GM18502 (cell line): ENCODE results near the gene MAGEF1.
"Not testable (repeated sequence)": the region's sequence is repeated elsewhere in the genome, so short reads cannot be mapped to it uniquely, and the experiment has no call there.

ENCODE experiments used
- ATAC-seq: cut with Tn5 transposase; IDR thresholded peaks from one replicate; pipeline ENCODE4 v1.9.1; 2021; ENCODE audit warnings: mild to moderate bottlenecking; ENCODE audit not compliant: unreplicated experiment, poor library complexity

The MAGEF1 gene

GRCh38 chr3:184743248-184743647, 31.4 kb upstream of the MAGEF1 start:
- no peak for ATAC-seq

- ATAC-seq = no peak
These were observed 30.8 kb upstream of the MAGEF1 start for GRCh38 chr3:184742676-184743135.

GRCh38 chr3:184741798-184742675, 30.2 kb upstream of the MAGEF1 start:
- no peak for ATAC-seq

GRCh38 chr3:184741259-184741556, 29.3 kb upstream of the MAGEF1 start:
- no peak for ATAC-seq

GRCh38 chr3:184740509-184741258, 28.8 kb upstream of the MAGEF1 start:
- ATAC-seq = no peak

- ATAC-seq = no peak
These were observed 28.0 kb upstream of the MAGEF1 start for GRCh38 chr3:184739594-184740505.

GRCh38 chr3:184738982-184739381, 27.1 kb upstream of the MAGEF1 start:
- ATAC-seq = no peak

- ATAC-seq = no peak
These were observed 26.6 kb upstream of the MAGEF1 start for GRCh38 chr3:184738506-184738890.

- no peak for ATAC-seq
These were observed 26.0 kb upstream of the MAGEF1 start for GRCh38 chr3:184737641-184738505.

GRCh38 chr3:184737063-184737462, 25.2 kb upstream of the MAGEF1 start:
- no peak for ATAC-seq

- ATAC-seq = no peak
These were observed 23.2 kb upstream of the MAGEF1 start for GRCh38 chr3:184734903-184735701.

GRCh38 chr3:184733971-184734608, 22.2 kb upstream of the MAGEF1 start:
- no peak for ATAC-seq

- ATAC-seq = no peak
These were observed 21.3 kb upstream of the MAGEF1 start for GRCh38 chr3:184733181-184733580.

- no peak for ATAC-seq
These were observed 20.1 kb upstream of the MAGEF1 start for GRCh38 chr3:184731786-184732537.

GRCh38 chr3:184730924-184731323, 19.1 kb upstream of the MAGEF1 start:
- ATAC-seq = no peak

- not testable (repeated sequence) for ATAC-seq
These were observed 17.3 kb upstream of the MAGEF1 start for GRCh38 chr3:184729154-184729553.

- no peak for ATAC-seq
These were observed 16.2 kb upstream of the MAGEF1 start for GRCh38 chr3:184728010-184728527.
